Activated CD8-positive, alpha-beta memory T cell treated with anti-CD3 and anti-CD28 coated beads, Interleukin-2, amount 10 ng/mL, durations not matched to agents 7 days and 5 days (primary cell): ENCODE data around the gene SLC25A45. TPM values are rescaled to one million over a fixed set of nuclear protein-coding genes. Genes with fewer than 3 reads are reported as not detected.

Experiments used
- ATAC-seq: fragments of 150-1000 bp; cut with Tn5 transposase; one replicate; pipeline ENCODE4 v1.10.0; 2021; ENCODE audit warnings: moderate library complexity
- CTCF ChIA-PET: fragments of 350-600 bp; sonication (Branson Sonifier 250); formaldehyde crosslinking; loops from one replicate; lab custom pipeline; 2021; ENCODE audit warnings: antibody characterized with exemption; lab: Charles Lee
- DNase-seq: peaks from one replicate; pipeline ENCODE4 v3.0.0-alpha.2; 2020
- H3K27ac Mint-ChIP-seq: one replicate; pipeline ENCODE4 v1.8.0; 2021; ENCODE audit warnings: mild to moderate bottlenecking, mixed read lengths
- H3K27me3 Mint-ChIP-seq: one replicate; pipeline ENCODE4 v1.8.0; 2021; ENCODE audit warnings: mixed read lengths
- H3K36me3 Mint-ChIP-seq: one replicate; pipeline ENCODE4 v1.8.0; 2021; ENCODE audit warnings: mild to moderate bottlenecking, mixed read lengths
- H3K4me1 Mint-ChIP-seq: one replicate; pipeline ENCODE4 v1.8.0; 2021; ENCODE audit warnings: mixed read lengths
- H3K4me3 Mint-ChIP-seq: one replicate; pipeline ENCODE4 v1.8.0; 2021; ENCODE audit warnings: mild to moderate bottlenecking, moderate library complexity, mixed read lengths
- H3K9me3 Mint-ChIP-seq: one replicate; pipeline ENCODE4 v1.8.0; 2022; ENCODE audit warnings: low read depth, mixed read lengths
- total RNA-seq, 2 experiments: library from RNA; stranded (reverse); gene quantifications; one replicate each; pipeline ENCODE4 v1.2.3, GENCODE V29; 2021

SLC25A45 gene
- total RNA-seq, 2 experiments from 2014 or later, result 19.4 to 25.1 TPM

DNA sequence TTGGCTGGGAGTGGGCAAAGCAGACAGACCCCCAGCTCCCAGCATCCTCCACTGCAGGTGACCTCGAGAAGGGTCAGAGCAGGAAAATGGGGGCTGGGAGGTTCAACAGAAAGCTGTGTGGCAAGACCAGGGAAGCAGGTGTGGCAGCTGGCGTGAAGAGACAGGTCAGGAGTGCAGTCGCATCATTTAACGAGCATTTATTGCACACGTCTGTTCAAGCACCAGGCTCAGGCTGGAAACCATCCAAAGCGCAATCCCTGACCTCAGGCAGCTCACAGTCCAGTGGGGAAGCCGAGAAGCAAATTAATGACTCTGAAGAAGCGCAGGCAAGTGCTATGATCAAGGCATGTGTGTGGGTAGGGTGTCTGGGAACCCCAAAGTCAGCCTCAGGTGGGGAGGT lies 7.4 kb downstream of the SLC25A45 start:
- H3K9me3 Mint-ChIP-seq, result no peaks in the 10 kb centered on the region
- ATAC-seq, result no peak
- H3K4me3 Mint-ChIP-seq, result no peak overlapping the region
- H3K27me3 Mint-ChIP-seq, result no peaks in the 10 kb centered on the region
- CTCF ChIA-PET, result interaction anchor here (1.1 kb wide), 1 partner anchor 41 kb away, joined by 3 read pairs; no protein-coding TSS in a partner anchor
- no peak overlapping the region for H3K27ac Mint-ChIP-seq
- no peaks in the 10 kb centered on the region for H3K36me3 Mint-ChIP-seq
- peaks cover 4% of the 10 kb centered on the region for H3K4me1 Mint-ChIP-seq
- DNase-seq, result no peak

DNA sequence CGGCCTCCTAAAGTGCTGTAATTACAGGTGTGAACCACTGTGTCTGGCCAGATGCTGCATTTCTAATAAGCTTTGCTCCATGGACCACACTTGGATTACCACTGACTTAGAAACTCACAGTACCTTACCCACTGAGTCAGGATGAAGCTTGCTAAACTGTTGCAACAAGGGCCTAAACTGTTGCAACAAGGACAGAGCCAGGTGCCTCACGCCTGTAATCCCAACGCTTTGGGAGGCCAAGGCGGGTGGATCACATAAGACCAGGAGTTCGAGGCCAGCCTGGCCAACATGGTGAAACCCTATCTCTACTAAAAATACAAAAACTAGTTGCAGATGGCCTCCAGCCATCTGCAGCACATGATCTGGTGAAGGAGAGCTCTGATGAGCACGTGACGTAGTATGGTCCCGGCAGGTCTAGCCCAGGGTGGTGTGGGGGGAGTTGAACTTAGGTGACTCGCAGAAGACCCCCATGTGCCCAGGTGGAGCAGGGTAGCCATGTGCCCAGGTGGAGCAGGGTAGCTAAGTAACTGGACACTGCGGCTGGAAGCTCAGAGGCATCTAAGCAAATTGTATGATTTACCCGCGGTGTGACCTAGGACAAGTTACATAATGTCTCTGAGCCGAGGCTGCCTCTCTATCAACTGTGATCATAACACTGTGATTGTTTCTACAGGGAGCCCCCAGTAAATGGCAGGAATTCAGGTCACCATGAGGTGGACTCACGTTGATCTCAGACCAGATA lies 8.4 kb downstream of the SLC25A45 start:
- Mint-ChIP-seq H3K27me3 (no peaks in the 10 kb centered on the region), H3K4me1 (peaks cover 4% of the 10 kb centered on the region), H3K27ac (no peak overlapping the region), H3K9me3 (no peaks in the 10 kb centered on the region), H3K4me3 (no peak overlapping the region), H3K36me3 (no peaks in the 10 kb centered on the region)
- no peak for DNase-seq
- CTCF ChIA-PET, result interaction anchor here (1.1 to 1.2 kb wide), 4 partner anchors 11 to 137 kb away, joined by 3 to 4 read pairs (median 4); no protein-coding TSS in a partner anchor
- ATAC-seq, result no peak

GRCh38 chr11:65370659-65371049 lies 11.8 kb downstream of the SLC25A45 start:
- Mint-ChIP-seq H3K4me1 (peaks cover 4% of the 10 kb centered on the region), H3K36me3 (no peaks in the 10 kb centered on the region), H3K27me3 (no peaks in the 10 kb centered on the region), H3K9me3 (no peaks in the 10 kb centered on the region), H3K4me3 (no peak overlapping the region), H3K27ac (no peak overlapping the region)
- no peak for ATAC-seq
- DNase-seq, result no peak
- CTCF ChIA-PET, result interaction anchor here (1.2 to 5.0 kb wide), 5 partner anchors 10 to 139 kb away, joined by 3 to 27 read pairs (median 3); no protein-coding TSS in a partner anchor

GRCh38 chr11:65366340-65366773 lies 16.1 kb downstream of the SLC25A45 start:
- CTCF ChIA-PET, result interaction anchor here (1.0 to 5.0 kb wide), 5 partner anchors 13 to 206 kb away, joined by 3 to 27 read pairs (median 6); partner anchors contain the start of gene FAM89B
- no peak overlapping the region for H3K4me3 Mint-ChIP-seq
- DNase-seq (no peak), ATAC-seq (peak; percentile 78)
- H3K36me3 Mint-ChIP-seq, result no peaks in the 10 kb centered on the region
- H3K9me3 Mint-ChIP-seq, result no peaks in the 10 kb centered on the region
- H3K27me3 Mint-ChIP-seq, result no peaks in the 10 kb centered on the region
- H3K4me1 Mint-ChIP-seq, result peaks cover 14% of the 10 kb centered on the region
- H3K27ac Mint-ChIP-seq, result no peak overlapping the region

GRCh38 chr11:65363770-65364169 lies 18.7 kb downstream of the SLC25A45 start:
- ATAC-seq (no peak), DNase-seq (no peak)
- Mint-ChIP-seq H3K27ac (no peak overlapping the region), H3K27me3 (no peaks in the 10 kb centered on the region), H3K4me3 (no peak overlapping the region), H3K36me3 (no peaks in the 10 kb centered on the region), H3K9me3 (no peaks in the 10 kb centered on the region), H3K4me1 (peaks cover 10% of the 10 kb centered on the region)
- CTCF ChIA-PET, result interaction anchor here (1.4 kb wide), 1 partner anchor 10 kb away, joined by 3 read pairs; no protein-coding TSS in a partner anchor

DNA sequence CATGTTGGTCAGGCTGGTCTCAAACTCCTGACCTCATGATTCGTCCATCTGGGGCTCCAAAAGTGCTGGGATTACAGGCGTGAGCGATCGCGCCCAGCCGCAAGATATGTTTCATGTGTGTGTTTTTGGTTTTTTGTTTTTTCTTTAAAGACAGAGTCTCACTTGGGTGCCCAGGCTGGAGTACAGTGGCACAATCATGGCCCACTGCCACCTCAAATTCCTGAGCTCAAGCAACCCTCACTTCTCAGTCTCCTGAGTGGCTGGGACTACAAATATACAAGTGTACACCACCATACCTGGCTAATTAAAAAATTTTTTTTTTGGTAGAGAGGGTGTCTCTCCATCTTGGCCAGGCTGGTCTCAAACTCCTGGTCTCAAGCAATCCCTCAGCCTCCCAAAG lies 19.5 kb downstream of the SLC25A45 start:
- Mint-ChIP-seq H3K4me1 (peaks cover 14% of the 10 kb centered on the region), H3K27ac (no peak overlapping the region), H3K27me3 (peaks cover 1% of the 10 kb centered on the region), H3K9me3 (no peaks in the 10 kb centered on the region), H3K4me3 (no peak overlapping the region), H3K36me3 (no peaks in the 10 kb centered on the region)
- ATAC-seq (no peak), DNase-seq (no peak)
- CTCF ChIA-PET, result interaction anchor here (0.7 to 1.4 kb wide), 4 partner anchors 11 to 177 kb away, joined by 3 to 5 read pairs (median 3); no protein-coding TSS in a partner anchor

DNA sequence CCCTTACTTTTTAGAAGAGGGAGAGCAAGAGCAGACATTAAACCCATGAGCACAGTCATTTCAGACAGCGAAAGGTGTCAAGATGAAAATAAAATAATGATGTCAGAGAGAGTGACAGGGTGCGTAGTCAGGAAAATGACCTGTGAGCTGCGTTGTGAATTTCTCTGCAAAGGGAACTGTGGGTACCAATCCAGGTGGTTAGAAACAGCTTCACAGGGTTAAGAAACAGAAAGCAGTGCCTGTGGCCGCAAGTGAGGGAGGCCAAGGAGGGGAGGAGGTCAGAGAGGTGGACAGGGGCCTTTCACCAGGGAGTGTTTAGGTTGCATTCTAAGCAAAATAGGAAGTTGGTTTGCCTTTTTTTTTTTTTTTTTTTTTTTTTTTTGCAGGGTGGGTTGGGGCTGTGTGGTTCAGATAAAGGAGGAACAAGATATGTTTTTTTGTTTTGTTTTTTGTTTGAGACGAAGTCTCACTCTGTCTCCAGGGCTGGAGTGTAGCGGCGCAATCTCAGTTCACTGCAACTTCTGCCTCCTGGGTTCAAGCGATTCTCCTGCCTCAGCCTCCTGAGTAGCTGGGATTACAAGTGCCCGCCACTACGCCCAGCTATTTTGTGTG lies 20.0 kb downstream of the SLC25A45 start:
- H3K36me3 Mint-ChIP-seq, result no peaks in the 10 kb centered on the region
- peaks cover 5% of the 10 kb centered on the region for H3K27me3 Mint-ChIP-seq
- ATAC-seq (peak; percentile 32), DNase-seq (no peak)
- H3K4me3 Mint-ChIP-seq, result no peak overlapping the region
- CTCF ChIA-PET, result interaction anchor here (0.7 to 1.9 kb wide), 8 partner anchors 9 to 177 kb away, joined by 3 to 5 read pairs (median 3); no protein-coding TSS in a partner anchor
- peak overlapping the region; percentile 74 for H3K27ac Mint-ChIP-seq
- no peaks in the 10 kb centered on the region for H3K9me3 Mint-ChIP-seq
- peaks cover 15% of the 10 kb centered on the region for H3K4me1 Mint-ChIP-seq

DNA sequence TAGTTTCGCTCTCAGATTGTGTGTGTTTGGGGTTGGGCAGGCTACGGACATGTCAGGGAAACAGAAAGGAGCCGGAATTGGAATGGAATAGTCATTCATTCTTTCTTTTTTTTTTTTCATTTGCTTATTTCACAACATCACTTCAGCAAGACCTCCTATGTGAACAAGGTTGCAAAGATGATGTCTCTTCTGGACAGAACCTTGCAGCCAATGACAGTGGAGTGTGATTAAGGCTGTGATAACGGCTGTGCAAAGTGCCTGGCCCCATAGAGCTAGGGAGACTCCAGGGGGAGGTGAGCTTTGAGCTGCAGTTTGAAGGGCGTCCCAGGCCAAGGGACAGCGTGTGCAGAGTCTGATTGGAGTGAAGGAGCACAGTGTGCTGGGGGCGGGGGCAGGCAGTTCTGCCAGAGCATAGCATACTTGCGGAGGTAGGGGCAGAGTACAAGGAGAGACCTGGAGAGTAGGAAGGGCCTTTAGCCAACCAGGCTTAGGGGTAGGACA lies 24.5 kb downstream of the SLC25A45 start:
- peaks cover 30% of the 10 kb centered on the region for H3K4me1 Mint-ChIP-seq
- H3K4me3 Mint-ChIP-seq, result no peak overlapping the region
- CTCF ChIA-PET, result interaction anchor here (1.0 to 3.1 kb wide), 7 partner anchors 9 to 183 kb away, joined by 3 to 16 read pairs (median 4); partner anchors contain the start of gene CDC42EP2
- H3K27me3 Mint-ChIP-seq, result peaks cover 15% of the 10 kb centered on the region
- H3K36me3 Mint-ChIP-seq, result no peaks in the 10 kb centered on the region
- H3K9me3 Mint-ChIP-seq, result no peaks in the 10 kb centered on the region
- DNase-seq, result no peak
- H3K27ac Mint-ChIP-seq, result no peak overlapping the region
- no peak for ATAC-seq

GRCh38 chr11:65356394-65356972 lies 26.0 kb downstream of the SLC25A45 start:
- peaks cover 21% of the 10 kb centered on the region for H3K4me1 Mint-ChIP-seq
- DNase-seq, result no peak
- no peaks in the 10 kb centered on the region for H3K9me3 Mint-ChIP-seq
- H3K36me3 Mint-ChIP-seq, result peaks cover 7% of the 10 kb centered on the region
- peaks cover 15% of the 10 kb centered on the region for H3K27me3 Mint-ChIP-seq
- CTCF ChIA-PET, result interaction anchor here (0.8 to 3.1 kb wide), 11 partner anchors 23 to 154 kb away, joined by 3 to 16 read pairs (median 4); partner anchors contain the start of gene CDC42EP2
- H3K27ac Mint-ChIP-seq, result no peak overlapping the region
- ATAC-seq, result no peak
- no peak overlapping the region for H3K4me3 Mint-ChIP-seq

- H3K27me3 Mint-ChIP-seq, result peaks cover 15% of the 10 kb centered on the region
- CTCF ChIA-PET, result interaction anchor here (0.8 to 3.1 kb wide), 10 partner anchors 23 to 116 kb away, joined by 3 to 16 read pairs (median 4); partner anchors contain the start of gene CDC42EP2
- H3K9me3 Mint-ChIP-seq, result no peaks in the 10 kb centered on the region
- peaks cover 8% of the 10 kb centered on the region for H3K36me3 Mint-ChIP-seq
- H3K4me3 Mint-ChIP-seq, result peak overlapping the region; percentile 85
- ATAC-seq, result no peak
- no peak for DNase-seq
- H3K27ac Mint-ChIP-seq, result peak overlapping the region; percentile 5
- H3K4me1 Mint-ChIP-seq, result peaks cover 21% of the 10 kb centered on the region
These were observed 26.6 kb downstream of the SLC25A45 start for GRCh38 chr11:65355776-65356393.

- DNase-seq (peak; percentile 73), ATAC-seq (peak; percentile 30)
- peak overlapping the region; percentile 85 for H3K4me3 Mint-ChIP-seq
- H3K4me1 Mint-ChIP-seq, result peaks cover 21% of the 10 kb centered on the region
- H3K36me3 Mint-ChIP-seq, result peaks cover 8% of the 10 kb centered on the region
- H3K27me3 Mint-ChIP-seq, result peaks cover 15% of the 10 kb centered on the region
- H3K9me3 Mint-ChIP-seq, result no peaks in the 10 kb centered on the region
- CTCF ChIA-PET, result interaction anchor here (0.8 to 3.1 kb wide), 7 partner anchors 22 to 117 kb away, joined by 3 to 16 read pairs (median 4); no protein-coding TSS in a partner anchor
- peak overlapping the region; percentile 82 for H3K27ac Mint-ChIP-seq
These were observed 27.3 kb downstream of the SLC25A45 start for GRCh38 chr11:65355013-65355775.
